SJSA1 (cell line): ENCODE measurements around the gene PANX1. TPM values are rescaled to one million over a fixed set of nuclear protein-coding genes. Genes with fewer than 3 reads are reported as not detected.
A peak's percentile ranks its signal among the peaks of the same experiment; 100 is the strongest.

ENCODE experiments used
- DNase-seq, 2 experiments: peaks; one replicate each; pipeline ENCODE4 v3.0.0-alpha.2; 2015 to 2020; ENCODE audit warnings: low spot score in 2 of 2, low read depth in 1 of 2
- H3K27ac ChIP-seq: fragments of 250-450 bp; sonication (Bioruptor Pico); 2 replicates; pipeline ENCODE4 v1.5.1; 2020; ENCODE audit warnings: mild to moderate bottlenecking, moderate library complexity
- H3K27me3 ChIP-seq: fragments of 250-450 bp; sonication (Bioruptor Pico); replicated peaks from 2 replicates; pipeline ENCODE4 v1.5.1; 2020; ENCODE audit warnings: mild to moderate bottlenecking, moderate library complexity
- H3K36me3 ChIP-seq: fragments of 250-450 bp; sonication (Bioruptor Pico); 2 replicates; pipeline ENCODE4 v1.5.1; 2020; ENCODE audit warnings: mild to moderate bottlenecking
- H3K4me1 ChIP-seq: fragments of 250-450 bp; sonication (Bioruptor Pico); replicated peaks from 2 replicates; pipeline ENCODE4 v1.6.1; 2021; ENCODE audit warnings: mild to moderate bottlenecking
- H3K4me3 ChIP-seq: fragments of 250-450 bp; sonication (Bioruptor Pico); 2 replicates; pipeline ENCODE4 v1.5.1; 2020; ENCODE audit warnings: mild to moderate bottlenecking
- H3K9me3 ChIP-seq: fragments of 250-450 bp; sonication (Bioruptor Pico); replicated peaks from 2 replicates; pipeline ENCODE4 v1.5.1; 2020; ENCODE audit warnings: mild to moderate bottlenecking
- total RNA-seq: library from RNA; depleted of rRNA; stranded (reverse); fragments of >200 nt; shearing (Covaris generic); gene quantifications from 2 replicates; pipeline ENCODE4 v1.2.3, GENCODE V29; 2014

PANX1 gene
- total RNA-seq, 1 experiment from 2014 or later: 36.9 TPM

- Histone ChIP-seq H3K36me3 (peaks cover 6% of the 10 kb centered on the region), H3K27me3 (no peaks in the 10 kb centered on the region), H3K4me3 (no peak overlapping the region), H3K4me1 (peaks cover 55% of the 10 kb centered on the region), H3K9me3 (no peaks in the 10 kb centered on the region), H3K27ac (no peak overlapping the region)
- no peak for DNase-seq
Measured at GRCh38 chr11:94132823-94133408, 4.3 kb downstream of the PANX1 start.

- Histone ChIP-seq H3K4me1 (peaks cover 51% of the 10 kb centered on the region), H3K4me3 (no peak overlapping the region), H3K36me3 (peaks cover 6% of the 10 kb centered on the region), H3K27ac (no peak overlapping the region), H3K27me3 (no peaks in the 10 kb centered on the region), H3K9me3 (no peaks in the 10 kb centered on the region)
- no peak for DNase-seq
Measured at GRCh38 chr11:94133752-94134151, 5.1 kb downstream of the PANX1 start.

GRCh38 chr11:94134651-94135512 is 6.2 kb downstream of the PANX1 start:
- H3K27ac ChIP-seq: peak overlapping the region; percentile 91
- H3K4me3 ChIP-seq: no peak overlapping the region
- peak; percentile 62 to 68 for DNase-seq
- no peaks in the 10 kb centered on the region for H3K36me3 ChIP-seq
- H3K9me3 ChIP-seq: no peaks in the 10 kb centered on the region
- no peaks in the 10 kb centered on the region for H3K27me3 ChIP-seq
- peaks cover 51% of the 10 kb centered on the region for H3K4me1 ChIP-seq

GRCh38 chr11:94139416-94139815 is 10.8 kb downstream of the PANX1 start:
- no peak overlapping the region for H3K4me3 ChIP-seq
- H3K9me3 ChIP-seq: no peaks in the 10 kb centered on the region
- H3K27ac ChIP-seq: no peak overlapping the region
- H3K4me1 ChIP-seq: peaks cover 32% of the 10 kb centered on the region
- no peaks in the 10 kb centered on the region for H3K36me3 ChIP-seq
- no peaks in the 10 kb centered on the region for H3K27me3 ChIP-seq
- no peak for DNase-seq

GRCh38 chr11:94140154-94140655 is 11.6 kb downstream of the PANX1 start:
- Histone ChIP-seq H3K27ac (no peak overlapping the region), H3K36me3 (no peaks in the 10 kb centered on the region), H3K9me3 (no peaks in the 10 kb centered on the region), H3K4me3 (no peak overlapping the region), H3K27me3 (no peaks in the 10 kb centered on the region), H3K4me1 (peaks cover 24% of the 10 kb centered on the region)
- no peak for DNase-seq

- Histone ChIP-seq H3K27me3 (no peaks in the 10 kb centered on the region), H3K4me3 (no peak overlapping the region)
Measured at GRCh38 chr11:94141511-94142307, 13.1 kb downstream of the PANX1 start.

GRCh38 chr11:94142308-94143281 is 14.0 kb downstream of the PANX1 start:
- no peak for DNase-seq
- Histone ChIP-seq H3K4me3 (no peak overlapping the region), H3K4me1 (peaks cover 4% of the 10 kb centered on the region; the same call in 1 of the 2 replicates), H3K27me3 (no peaks in the 10 kb centered on the region), H3K9me3 (no peaks in the 10 kb centered on the region), H3K36me3 (no peaks in the 10 kb centered on the region), H3K27ac (no peak overlapping the region)

More at GRCh38 chr11:94141511-94142307, 13.1 kb downstream of the PANX1 start:
- no peaks in the 10 kb centered on the region for H3K9me3 ChIP-seq
- no peak for DNase-seq
- H3K27ac ChIP-seq: no peak overlapping the region
- peaks cover 9% of the 10 kb centered on the region for H3K4me1 ChIP-seq
- H3K36me3 ChIP-seq: no peaks in the 10 kb centered on the region

GRCh38 chr11:94144216-94144615 is 15.6 kb downstream of the PANX1 start:
- H3K27ac ChIP-seq: no peak overlapping the region

GRCh38 chr11:94144664-94145063 is 16.0 kb downstream of the PANX1 start:
- DNase-seq: no peak
- Histone ChIP-seq H3K27me3 (no peaks in the 10 kb centered on the region), H3K9me3 (no peaks in the 10 kb centered on the region)

More at GRCh38 chr11:94144216-94144615, 15.6 kb downstream of the PANX1 start:
- no peak overlapping the region for H3K4me3 ChIP-seq
- peaks cover 4% of the 10 kb centered on the region; the same call in 1 of the 2 replicates for H3K4me1 ChIP-seq
- no peaks in the 10 kb centered on the region for H3K27me3 ChIP-seq
- H3K36me3 ChIP-seq: no peaks in the 10 kb centered on the region
- no peaks in the 10 kb centered on the region for H3K9me3 ChIP-seq
- no peak for DNase-seq

GRCh38 chr11:94145431-94145830 is 16.8 kb downstream of the PANX1 start:
- no peak overlapping the region for H3K27ac ChIP-seq
- no peaks in the 10 kb centered on the region for H3K27me3 ChIP-seq
- H3K4me3 ChIP-seq: no peak overlapping the region
- no peak for DNase-seq
- H3K9me3 ChIP-seq: no peaks in the 10 kb centered on the region
- peaks cover 4% of the 10 kb centered on the region; the same call in 1 of the 2 replicates for H3K4me1 ChIP-seq
- no peaks in the 10 kb centered on the region for H3K36me3 ChIP-seq

More at GRCh38 chr11:94144664-94145063, 16.0 kb downstream of the PANX1 start:
- Histone ChIP-seq H3K27ac (no peak overlapping the region), H3K36me3 (no peaks in the 10 kb centered on the region), H3K4me3 (no peak overlapping the region), H3K4me1 (peaks cover 4% of the 10 kb centered on the region; the same call in 1 of the 2 replicates)

- Histone ChIP-seq H3K27ac (no peak overlapping the region), H3K4me1 (peaks cover 4% of the 10 kb centered on the region; the same call in 1 of the 2 replicates), H3K36me3 (no peaks in the 10 kb centered on the region), H3K4me3 (no peak overlapping the region), H3K9me3 (no peaks in the 10 kb centered on the region), H3K27me3 (no peaks in the 10 kb centered on the region)
- DNase-seq: no peak
Measured at GRCh38 chr11:94145916-94146315, 17.3 kb downstream of the PANX1 start.

- no peak for DNase-seq
- H3K4me1 ChIP-seq: peaks cover 8% of the 10 kb centered on the region
Measured at GRCh38 chr11:94147433-94147845, 18.8 kb downstream of the PANX1 start.

More at GRCh38 chr11:94147433-94147845, 18.8 kb downstream of the PANX1 start:
- no peaks in the 10 kb centered on the region for H3K36me3 ChIP-seq
- H3K4me3 ChIP-seq: no peak overlapping the region
- no peaks in the 10 kb centered on the region for H3K27me3 ChIP-seq
- H3K27ac ChIP-seq: no peak overlapping the region
- H3K9me3 ChIP-seq: no peaks in the 10 kb centered on the region
